Smooth muscle cell (in vitro differentiated cells): ENCODE results near the gene MS4A15. TPM values are rescaled to one million over a fixed set of nuclear protein-coding genes. Genes with fewer than 3 reads are reported as not detected.

Source experiments
- DNase-seq: peaks from one replicate; lab custom pipeline; 2025; ENCODE audit not compliant: unreplicated experiment; lab: John Stamatoyannopoulos, UW
- H2AFZ ChIP-seq: fragments of 200-600 bp; sonication (generic); 2 replicates; pipeline ENCODE4 v1.6.0; 2016; ENCODE audit warnings: antibody characterized with exemption, low read depth, mild to moderate bottlenecking
- H3F3A ChIP-seq: fragments of 200-600 bp; sonication (generic); 2 replicates; pipeline ENCODE4 v1.6.0; 2017; ENCODE audit warnings: antibody characterized with exemption, low read depth
- H3K27ac ChIP-seq: fragments of 200-600 bp; sonication (generic); 2 replicates; pipeline ENCODE4 v1.5.1; 2016; ENCODE audit warnings: low read depth, mild to moderate bottlenecking
- H3K27me3 ChIP-seq: fragments of 200-600 bp; sonication (generic); 2 replicates; pipeline ENCODE4 v1.6.1; 2016; ENCODE audit warnings: low read depth, mild to moderate bottlenecking
- H3K36me3 ChIP-seq: fragments of 200-600 bp; sonication (generic); 2 replicates; pipeline ENCODE4 v1.5.1; 2016; ENCODE audit warnings: low read depth
- H3K4me1 ChIP-seq: fragments of 200-600 bp; sonication (generic); 2 replicates; pipeline ENCODE4 v1.5.1; 2016; ENCODE audit warnings: low read depth
- H3K4me2 ChIP-seq: fragments of 200-600 bp; sonication (generic); 2 replicates; pipeline ENCODE4 v1.6.0; 2016; ENCODE audit warnings: mild to moderate bottlenecking
- H3K4me3 ChIP-seq: fragments of 200-600 bp; sonication (generic); 2 replicates; pipeline ENCODE4 v1.5.1; 2016; ENCODE audit warnings: mild to moderate bottlenecking
- H3K79me2 ChIP-seq: fragments of 200-600 bp; sonication (generic); 2 replicates; pipeline ENCODE4 v1.6.0; 2016; ENCODE audit warnings: low read depth, mild to moderate bottlenecking
- H3K9ac ChIP-seq: fragments of 200-600 bp; sonication (generic); 2 replicates; pipeline ENCODE4 v1.6.0; 2016; ENCODE audit warnings: low read depth
- H3K9me3 ChIP-seq: fragments of 200-600 bp; sonication (generic); replicated peaks from 2 replicates; pipeline ENCODE4 v1.5.1; 2016; ENCODE audit warnings: low read depth
- H4K20me1 ChIP-seq: fragments of 200-600 bp; sonication (generic); 2 replicates; pipeline ENCODE4 v1.6.0; 2016; ENCODE audit warnings: low read depth
- CTCF ChIP-seq: fragments of 200-600 bp; sonication (generic); IDR thresholded peaks from 2 replicates; pipeline ENCODE4 v1.5.1; 2017; ENCODE audit warnings: borderline replicate concordance, mild to moderate bottlenecking, antibody characterized with exemption; ENCODE audit not compliant: insufficient read depth, poor library complexity, severe bottlenecking
- WGBS: methylation state at CpG from one replicate; pipeline ENCODE4 v1.1.7; 2016; ENCODE audit warnings: low lambda C conversion rate; 5-methylcytosine and 5-hydroxymethylcytosine counted together
- polyA plus RNA-seq: library from polyadenylated mRNA; unstranded; fragments of >200 nt; fragmentation: Nextera tagmentation; extraction: Ambion mirVana; gene quantifications from 2 replicates; pipeline ENCODE4 v1.2.1, GENCODE V29; 2016
- total RNA-seq: library from RNA; depleted of rRNA; stranded (reverse); fragments of >200 nt; gene quantifications from 2 replicates; pipeline ENCODE4 v1.2.3, GENCODE V29; 2014

Gene MS4A15
- total and polyA plus RNA-seq, 2 experiments from 2014 or later = not detected

GRCh38 chr11:60788401-60789125, 31.9 kb downstream of the MS4A15 start:
- Histone ChIP-seq H3K4me3 (no peak overlapping the region), H3K9ac (no peak overlapping the region), H3K4me2 (no peak overlapping the region), H3F3A (no peaks in the 10 kb centered on the region), H3K9me3 (no peaks in the 10 kb centered on the region), H2AFZ (no peak overlapping the region), H3K36me3 (no peaks in the 10 kb centered on the region), H3K79me2 (no peaks in the 10 kb centered on the region), H3K27ac (no peak overlapping the region), H3K4me1 (no peaks in the 10 kb centered on the region), H3K27me3 (no peaks in the 10 kb centered on the region), H4K20me1 (no peaks in the 10 kb centered on the region)
- DNase-seq = no peak
- WGBS = 91% methylated on average over 7 of the region's 7 CpGs
- TF ChIP-seq CTCF = no peak

- no peak overlapping the region for H3K27ac ChIP-seq
- H3K4me3 ChIP-seq = no peak overlapping the region
- TF ChIP-seq CTCF = no peak
- no peaks in the 10 kb centered on the region for H3K9me3 ChIP-seq
- 89% methylated on average over 3 of the region's 3 CpGs for WGBS
- no peak for DNase-seq
- no peaks in the 10 kb centered on the region for H3F3A ChIP-seq
- H3K9ac ChIP-seq = no peak overlapping the region
- no peaks in the 10 kb centered on the region for H3K27me3 ChIP-seq
- H3K4me1 ChIP-seq = no peaks in the 10 kb centered on the region
- H3K4me2 ChIP-seq = no peak overlapping the region
- no peaks in the 10 kb centered on the region for H4K20me1 ChIP-seq
- no peaks in the 10 kb centered on the region for H3K36me3 ChIP-seq
- no peak overlapping the region for H2AFZ ChIP-seq
- H3K79me2 ChIP-seq = no peaks in the 10 kb centered on the region
Measured at GRCh38 chr11:60790726-60791125, 34.1 kb downstream of the MS4A15 start.

- TF ChIP-seq CTCF = no peak
- Histone ChIP-seq H3K27me3 (no peaks in the 10 kb centered on the region), H3K36me3 (no peaks in the 10 kb centered on the region), H3K4me3 (no peak overlapping the region), H3K9me3 (no peaks in the 10 kb centered on the region), H3K79me2 (no peaks in the 10 kb centered on the region), H3K4me2 (no peak overlapping the region), H3F3A (no peaks in the 10 kb centered on the region), H3K9ac (no peak overlapping the region), H2AFZ (no peak overlapping the region), H3K4me1 (no peaks in the 10 kb centered on the region), H4K20me1 (no peaks in the 10 kb centered on the region), H3K27ac (no peak overlapping the region)
- no peak for DNase-seq
- 83% methylated on average over 4 of the region's 4 CpGs for WGBS
Measured at GRCh38 chr11:60791153-60791933, 34.7 kb downstream of the MS4A15 start.
